ENCODE measurements around the gene TMEM255B.
"Not testable (repeated sequence)": the region's sequence is repeated elsewhere in the genome, so short reads cannot be mapped to it uniquely, and the experiment has no call there.

Gene TMEM255B

GRCh38 chr13:113818700-113819295 lies 59.8 kb downstream of the TMEM255B start:
- TF ChIP-seq POLR2A (IDR thresholded peaks at IDR 0.05; ENCODE audit: low read length): no peak
- no peak for TF ChIP-seq GATA1 (IDR thresholded peaks at IDR 0.05; ENCODE audit: low read depth, low read length)

GRCh38 chr13:113819341-113819730 lies 60.3 kb downstream of the TMEM255B start:
- TF ChIP-seq POLR2A (IDR thresholded peaks at IDR 0.05; ENCODE audit: low read length): no peak
- TF ChIP-seq GATA1 (IDR thresholded peaks at IDR 0.05; ENCODE audit: low read depth, low read length): no peak

More at GRCh38 chr13:113818700-113819295, 59.8 kb downstream of the TMEM255B start:
- no peak for DNase-seq

DNA sequence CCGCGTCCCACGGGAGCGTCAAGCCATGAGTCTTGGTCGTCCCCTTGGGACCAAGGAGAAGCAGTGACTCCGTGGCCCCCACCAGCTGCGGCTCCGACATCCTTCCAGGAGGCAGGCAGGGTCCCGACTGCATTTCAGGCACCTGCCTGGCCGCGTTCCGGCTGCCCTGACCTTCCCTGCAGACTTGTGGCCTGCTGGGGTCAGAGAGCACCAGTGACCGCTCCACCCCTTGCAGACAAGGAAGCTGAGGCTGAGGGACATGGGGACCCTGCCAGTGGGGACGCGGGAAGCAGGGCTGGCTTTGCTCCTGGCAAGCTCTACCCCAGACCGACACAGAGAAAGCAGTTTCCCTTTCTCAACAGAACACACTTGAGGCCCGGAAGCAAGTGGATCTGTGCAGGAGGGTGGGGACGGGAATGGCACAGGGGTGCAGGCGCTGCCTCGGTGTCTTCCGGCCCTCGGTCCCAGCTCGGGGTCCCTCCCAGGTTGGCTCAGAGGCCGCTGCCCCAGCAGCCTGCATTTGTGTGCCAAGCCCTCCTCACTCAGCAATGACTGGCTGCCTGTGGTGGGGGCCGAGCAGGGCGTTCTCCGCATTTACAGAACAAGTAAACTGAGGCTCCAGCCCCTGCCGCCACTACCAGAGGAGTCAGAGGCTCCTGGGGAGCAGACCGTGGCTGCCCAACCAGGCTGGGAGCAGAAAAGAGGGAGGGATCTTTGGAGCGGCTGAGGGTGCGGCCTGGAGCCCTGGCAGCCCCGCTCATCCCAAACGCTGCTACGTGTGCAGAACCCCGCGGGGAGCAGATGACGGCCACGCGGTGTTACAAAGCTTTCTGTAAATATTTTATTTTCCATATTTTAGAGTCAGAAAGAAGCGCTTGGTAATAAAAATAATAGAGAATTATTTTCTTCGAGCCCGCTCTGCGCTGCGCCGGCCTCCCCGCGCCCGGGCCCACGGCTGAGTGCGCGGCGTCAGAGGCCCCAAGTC lies 61.0 kb downstream of the TMEM255B start:
- no peak for DNase-seq
- no peak for TF ChIP-seq GATA1 (IDR thresholded peaks at IDR 0.05; ENCODE audit: low read depth, low read length)
- TF ChIP-seq POLR2A (IDR thresholded peaks at IDR 0.05; ENCODE audit: low read length): no peak

More at GRCh38 chr13:113819341-113819730, 60.3 kb downstream of the TMEM255B start:
- DNase-seq: no peak

GRCh38 chr13:113820813-113821651 lies 62.0 kb downstream of the TMEM255B start:
- TF ChIP-seq GATA1 (IDR thresholded peaks at IDR 0.05; ENCODE audit: low read depth, low read length) (no peak), POLR2A (IDR thresholded peaks at IDR 0.05; ENCODE audit: low read length) (no peak)
- DNase-seq: peak; percentile 14 to 21

DNA sequence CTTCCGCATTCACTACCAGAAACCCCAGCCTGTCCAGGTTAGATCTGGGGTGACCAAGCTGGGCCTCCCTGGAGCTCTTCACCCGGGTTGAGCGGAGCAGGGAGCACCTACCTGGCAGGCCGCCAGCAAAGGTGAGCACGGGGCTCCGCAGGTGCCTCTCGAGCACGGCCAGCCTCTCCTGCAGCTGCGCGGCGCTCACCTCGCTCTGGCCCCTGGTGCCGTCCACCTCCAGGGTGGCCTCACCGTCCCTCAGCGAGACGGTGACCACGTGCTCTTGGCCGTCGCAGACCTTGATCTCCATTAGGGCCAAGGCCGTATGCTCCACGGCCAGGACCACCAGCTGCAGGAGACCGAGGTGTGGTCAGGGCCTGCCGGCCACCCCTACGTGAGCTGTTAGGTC lies 62.8 kb downstream of the TMEM255B start:
- DNase-seq: no peak
- no peak for TF ChIP-seq GATA1 (IDR thresholded peaks at IDR 0.05; ENCODE audit: low read depth, low read length)
- TF ChIP-seq POLR2A (IDR thresholded peaks at IDR 0.05; ENCODE audit: low read length): no peak

- no peak for DNase-seq
- TF ChIP-seq GATA1 (IDR thresholded peaks at IDR 0.05; ENCODE audit: low read depth, low read length) (no peak), POLR2A (IDR thresholded peaks at IDR 0.05; ENCODE audit: low read length) (no peak)
These were observed 63.2 kb downstream of the TMEM255B start for GRCh38 chr13:113822266-113822665.

DNA sequence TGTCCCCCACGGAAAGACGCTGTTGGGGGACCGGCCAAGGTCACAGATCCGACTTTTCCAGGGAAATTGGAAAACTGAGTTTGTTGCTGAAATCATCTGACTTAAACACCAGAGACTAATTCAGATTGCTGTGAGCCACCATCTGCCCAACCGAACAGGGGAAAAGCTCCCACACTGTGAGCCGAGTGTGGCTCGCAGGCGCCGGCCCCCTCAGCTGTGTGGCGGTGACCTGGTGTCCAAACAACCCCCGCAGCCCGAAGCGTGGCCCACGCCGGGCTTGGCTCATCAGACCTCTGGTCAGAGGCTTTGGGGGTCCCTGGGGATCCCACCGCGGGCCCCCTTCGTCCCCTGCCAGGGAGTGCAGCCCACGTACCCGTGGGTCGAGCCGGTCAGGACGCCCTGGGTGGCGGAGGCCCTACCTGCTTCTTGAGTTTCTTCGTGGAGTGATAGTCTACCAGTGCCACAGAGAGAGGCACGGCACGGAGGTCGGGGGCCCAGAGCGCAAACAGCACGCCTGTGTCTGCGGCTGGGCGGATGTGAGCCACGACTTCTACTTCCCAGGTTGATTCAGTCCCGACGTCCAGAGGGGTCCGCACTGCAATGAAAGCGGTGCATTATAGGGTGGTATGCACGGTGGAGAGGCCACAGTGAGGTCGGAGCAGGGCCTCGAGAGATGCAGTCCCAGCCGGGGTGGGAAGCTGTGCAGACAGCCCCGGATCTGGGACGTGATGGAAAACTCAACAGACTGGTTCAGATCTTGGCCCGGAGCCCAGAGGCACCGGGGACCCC lies 64.1 kb downstream of the TMEM255B start:
- TF ChIP-seq GATA1 (IDR thresholded peaks at IDR 0.05; ENCODE audit: low read depth, low read length) (no peak), POLR2A (IDR thresholded peaks at IDR 0.05; ENCODE audit: low read length) (no peak)

DNA sequence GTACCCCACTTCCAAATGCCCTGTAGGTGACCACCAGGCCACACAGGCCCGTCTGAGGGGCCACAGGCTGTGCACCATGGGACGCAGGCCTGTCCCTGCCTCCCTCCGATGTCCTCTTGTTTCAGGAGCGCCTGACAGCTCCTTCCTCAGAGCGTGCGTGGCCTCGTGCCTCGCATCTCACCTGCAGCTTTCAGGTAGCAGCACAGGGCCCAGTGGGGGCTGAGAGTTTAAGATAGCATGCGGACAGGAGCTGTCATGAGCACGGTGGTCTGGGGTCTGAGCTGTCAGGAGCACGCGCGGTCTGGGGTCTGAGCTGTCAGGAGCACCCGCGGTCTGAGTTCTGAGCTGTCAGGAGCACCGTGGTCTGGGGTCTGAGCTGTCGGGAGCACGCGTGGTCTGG lies 64.7 kb downstream of the TMEM255B start:
- TF ChIP-seq POLR2A (IDR thresholded peaks at IDR 0.05; ENCODE audit: low read length): no peak
- no peak for TF ChIP-seq GATA1 (IDR thresholded peaks at IDR 0.05; ENCODE audit: low read depth, low read length)
- DNase-seq: no peak

More for the DNA sequence above, 64.1 kb downstream of the TMEM255B start:
- no peak for DNase-seq

DNA sequence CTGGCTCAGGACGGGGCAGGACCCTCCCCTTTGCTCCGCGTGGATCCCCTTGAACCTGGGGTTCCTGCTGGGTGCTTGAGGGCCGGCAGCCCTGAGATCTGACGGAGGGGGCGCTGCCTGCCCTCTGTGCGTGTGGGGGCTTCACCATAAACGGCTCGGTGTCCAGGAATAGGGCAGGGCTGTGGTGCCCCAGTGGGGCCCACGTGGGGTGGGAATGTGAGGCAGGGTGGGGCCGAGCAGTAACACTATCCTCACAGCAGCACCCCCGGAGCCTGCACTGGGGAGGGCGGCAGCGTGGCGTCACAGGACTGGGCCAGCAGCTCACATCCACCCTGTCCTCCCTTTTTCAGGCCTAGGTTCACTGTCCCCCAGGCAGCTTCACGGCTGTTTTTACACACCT lies 66.8 kb downstream of the TMEM255B start:
- TF ChIP-seq GATA1 (IDR thresholded peaks at IDR 0.05; ENCODE audit: low read depth, low read length) (no peak), POLR2A (IDR thresholded peaks at IDR 0.05; ENCODE audit: low read length) (no peak)

GRCh38 chr13:113826446-113826845 lies 67.4 kb downstream of the TMEM255B start:
- DNase-seq: not testable (repeated sequence)

More for the DNA sequence above, 66.8 kb downstream of the TMEM255B start:
- DNase-seq: no peak

DNA sequence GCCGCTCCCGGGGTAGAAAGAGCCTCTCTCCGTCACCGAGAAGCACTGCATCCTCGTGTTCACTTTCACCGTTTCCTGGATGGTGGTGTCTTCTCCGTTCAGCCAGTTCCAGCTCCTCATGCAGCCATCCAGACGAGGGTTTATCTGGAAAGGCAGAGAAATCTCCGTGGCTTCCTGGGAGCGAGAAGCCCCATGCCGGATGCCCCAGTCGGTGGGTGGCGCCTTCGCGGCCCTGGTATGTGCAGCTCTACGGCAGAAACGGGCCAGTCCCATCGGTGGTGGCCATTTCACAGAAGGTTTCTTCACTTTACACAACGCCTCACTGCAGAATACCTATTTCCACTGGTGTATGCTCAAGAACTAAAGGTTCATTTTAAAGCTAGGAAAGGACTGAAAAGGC lies 68.0 kb downstream of the TMEM255B start:
- DNase-seq: no peak
- TF ChIP-seq GATA1 (IDR thresholded peaks at IDR 0.05; ENCODE audit: low read depth, low read length) (no peak), POLR2A (IDR thresholded peaks at IDR 0.05; ENCODE audit: low read length) (no peak)

DNA sequence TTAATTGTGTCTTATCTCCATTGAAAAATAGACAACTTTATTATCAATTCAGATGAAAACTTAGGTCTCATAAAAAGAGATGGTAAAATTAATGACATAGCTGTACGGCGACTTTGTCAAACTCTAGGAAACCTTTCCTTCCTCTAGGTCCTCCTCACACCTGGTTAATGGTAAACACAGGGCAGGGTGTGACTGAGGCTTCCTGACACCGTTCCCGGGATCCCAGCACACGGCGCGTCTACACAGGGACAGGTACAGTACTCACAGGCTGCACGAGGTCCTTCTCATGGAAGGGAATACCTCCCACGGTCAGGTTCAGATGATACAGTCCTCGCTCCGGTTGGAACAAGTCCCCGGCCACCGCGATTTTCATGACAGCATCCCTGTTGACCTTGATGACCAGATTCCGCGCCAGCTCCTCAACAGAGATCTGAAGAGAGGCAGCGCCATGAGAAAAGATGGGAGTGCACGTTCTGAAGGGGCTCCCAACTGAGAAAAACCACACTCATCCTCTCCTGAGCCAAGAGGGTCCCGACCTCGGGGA lies 69.3 kb downstream of the TMEM255B start:
- TF ChIP-seq GATA1 (IDR thresholded peaks at IDR 0.05; ENCODE audit: low read depth, low read length) (no peak), POLR2A (IDR thresholded peaks at IDR 0.05; ENCODE audit: low read length) (no peak)

DNA sequence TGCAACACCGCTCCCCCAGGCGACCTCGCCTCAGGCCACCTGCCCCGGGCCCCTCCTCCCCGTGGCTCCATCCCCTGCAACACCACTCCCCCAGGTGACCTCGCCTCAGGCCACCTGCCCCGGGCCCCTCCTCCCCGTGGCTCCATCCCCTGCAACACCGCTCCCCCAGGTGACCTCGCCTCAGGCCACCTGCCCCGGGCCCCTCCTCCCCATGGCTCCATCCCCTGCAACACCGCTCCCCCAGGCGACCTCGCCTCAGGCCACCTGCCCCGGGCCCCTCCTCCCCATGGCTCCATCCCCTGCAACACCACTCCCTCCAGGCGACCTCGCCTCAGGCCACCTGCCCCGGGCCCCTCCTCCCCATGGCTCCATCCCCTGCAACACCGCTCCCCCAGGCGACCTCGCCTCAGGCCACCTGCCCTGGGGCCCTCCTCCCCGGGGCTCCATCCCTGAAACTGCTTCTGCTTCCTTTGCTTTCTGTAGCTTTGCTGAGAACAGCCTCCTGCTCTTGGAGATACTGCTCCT lies 71.5 kb downstream of the TMEM255B start:
- DNase-seq: not testable (repeated sequence)

More for the DNA sequence above, 69.3 kb downstream of the TMEM255B start:
- no peak for DNase-seq
